K562 (cell line): Measurements from ENCODE around the gene CD164L2. TPM values are rescaled to one million over a fixed set of nuclear protein-coding genes. Genes with fewer than 3 reads are reported as not detected.
A peak's percentile ranks its signal among the peaks of the same experiment; 100 is the strongest.

Experiments used
- ATAC-seq: fragments of 200-7000 bp; cut with Tn5 transposase; 3 replicates; pipeline ENCODE4 v1.9.1; 2020; ENCODE audit warnings: moderate library complexity
- BruUV-seq: library from RNA; stranded (reverse); fragments of 400-500 nt; replicated peaks from 2 replicates; lab custom pipeline; 2021; lab: Mats Ljungman, UMichigan
- CTCF ChIA-PET: fragments of 300-600 bp; formaldehyde crosslinking; extraction: SDS; loops from one replicate; lab custom pipeline; 2021; ENCODE audit warnings: low intra/inter-chr PET ratio; lab: Yijun Ruan, JAX
- POLR2A ChIA-PET: fragments of 300-600, 350-650 bp; sonication (Branson Sonifier 250); formaldehyde crosslinking; extraction: SDS; loops from one replicate; lab custom pipeline; 2021; ENCODE audit warnings: antibody characterized with exemption, inconsistent platforms; lab: Yijun Ruan, JAX
- DNase-seq, 4 experiments: peaks; one replicate each; pipeline versions ENCODE4 v3.0.0 to v3.0.0-alpha.2; 2011 to 2018; ENCODE audit warnings: low spot score in 3 of 4, mixed read lengths in 3 of 4; ENCODE audit errors: extremely low read depth in 1 of 4
- FAIRE-seq: peaks from 2 replicates; lab custom pipeline; 2011; peaks lifted over from hg19 to GRCh38; lab: Jason Lieb, UNC
- H2AFZ ChIP-seq: 2 replicates; pipeline ENCODE4 v1.6.0; 2011; ENCODE audit warnings: low read depth, low read length, control low read depth, inconsistent platforms
- H3K27ac ChIP-seq: fragments of 200-600 bp; 3 replicates; pipeline ENCODE4 v1.8.0; 2011; ENCODE audit warnings: low read depth, mild to moderate bottlenecking, control low read depth, inconsistent platforms, low read length, moderate library complexity, mixed read lengths; ENCODE audit errors: extremely low read depth
- H3K27me3 ChIP-seq, 2 experiments: fragments of 300-600 bp in 1 of 2; 2 replicates in 1 of 2; 3 replicates in 1 of 2; pipeline versions ENCODE4 v1.6.0 to v1.8.0; 2011; ENCODE audit warnings: inconsistent platforms in 2 of 2, low read length in 2 of 2, mild to moderate bottlenecking in 1 of 2, mixed read lengths in 1 of 2, moderate library complexity in 1 of 2; ENCODE audit not compliant: control insufficient read depth in 2 of 2, insufficient read depth in 2 of 2
- H3K36me3 ChIP-seq: fragments of 300-600 bp; 3 replicates; pipeline ENCODE4 v1.8.0; 2011; ENCODE audit warnings: mild to moderate bottlenecking, low read length, inconsistent platforms; ENCODE audit not compliant: control insufficient read depth, insufficient read depth
- H3K4me1 ChIP-seq, 2 experiments: fragments of 200-600 bp in 1 of 2; replicated peaks in 1 of 2; 2 replicates in 1 of 2; 3 replicates in 1 of 2; pipeline versions ENCODE4 v1.5.1 to v1.8.0; 2011; ENCODE audit warnings: inconsistent platforms in 2 of 2, low read length in 2 of 2, mild to moderate bottlenecking in 1 of 2, mixed read lengths in 1 of 2, moderate library complexity in 1 of 2; ENCODE audit not compliant: control insufficient read depth in 2 of 2, insufficient read depth in 2 of 2
- H3K4me2 ChIP-seq: 2 replicates; pipeline ENCODE4 v1.6.1; 2011; ENCODE audit warnings: low read length, control low read depth, inconsistent platforms, mixed read lengths; ENCODE audit not compliant: insufficient read depth
- H3K4me3 ChIP-seq: fragments of 200-600 bp; sonication (generic), shearing (Covaris generic); 2 replicates; pipeline ENCODE4 v1.5.1; 2016; ENCODE audit warnings: control low read depth, inconsistent platforms
- H3K79me2 ChIP-seq: fragments of 200-600 bp; 3 replicates; pipeline ENCODE4 v1.8.0; 2011; ENCODE audit warnings: low read length, inconsistent platforms; ENCODE audit not compliant: control insufficient read depth, insufficient read depth
- H3K9ac ChIP-seq, 2 experiments: 2 replicates each; pipeline versions ENCODE4 v1.6.0 to v1.6.1; 2011; ENCODE audit warnings: low read depth in 2 of 2, low read length in 2 of 2, control low read depth in 1 of 2, inconsistent platforms in 1 of 2, mild to moderate bottlenecking in 1 of 2, mixed read lengths in 1 of 2; ENCODE audit not compliant: insufficient read depth in 1 of 2
- H3K9me1 ChIP-seq: one replicate; pipeline ENCODE4 v1.6.0; 2011; ENCODE audit warnings: inconsistent platforms, mild to moderate bottlenecking, low read length, moderate library complexity; ENCODE audit not compliant: control insufficient read depth, insufficient read depth
- H3K9me3 ChIP-seq: replicated peaks from 2 replicates; pipeline ENCODE4 v1.5.1; 2011; ENCODE audit warnings: low read depth, low read length, inconsistent platforms; ENCODE audit not compliant: control insufficient read depth, insufficient read depth
- H4K20me1 ChIP-seq: replicated peaks from 2 replicates; pipeline ENCODE4 v1.6.1; 2011; ENCODE audit warnings: low read length, inconsistent platforms, mixed read lengths; ENCODE audit not compliant: control insufficient read depth, insufficient read depth
- BACH1 ChIP-seq: fragments of 200-800 bp; sonication (Bioruptor generic); IDR thresholded peaks from 2 replicates; pipeline ENCODE4 v1.6.1; 2016; ENCODE audit warnings: missing genetic modification characterization, missing compliant biosample characterization
- EGR1 ChIP-seq: fragments of 450-650 bp; conservative IDR thresholded peaks from 2 replicates; pipeline ENCODE4 v1.6.1; 2017; ENCODE audit warnings: mild to moderate bottlenecking
- HMGN3 ChIP-seq: IDR thresholded peaks from 2 replicates; pipeline ENCODE4 v1.6.1; 2011; ENCODE audit warnings: borderline replicate concordance, low read depth, mild to moderate bottlenecking, mixed read lengths, low read length; ENCODE audit not compliant: insufficient read length; ENCODE audit errors: extremely low read depth
- HNRNPL ChIP-seq: fragments of 200-400 bp; formaldehyde crosslinking; IDR thresholded peaks from 2 replicates; pipeline ENCODE4 v1.6.1; 2017; ENCODE audit warnings: low read depth, mild to moderate bottlenecking, low read length
- KAT2B ChIP-seq: IDR thresholded peaks from one replicate; pipeline ENCODE4 v1.6.1; 2012; ENCODE audit warnings: low read depth, mild to moderate bottlenecking, control low read depth, inconsistent platforms, low read length, moderate library complexity
- NFE2L1 ChIP-seq: fragments of 450-650 bp; IDR thresholded peaks from 2 replicates; pipeline ENCODE4 v1.6.1; 2016; ENCODE audit warnings: missing genetic modification characterization, low read depth, mild to moderate bottlenecking, missing compliant biosample characterization, moderate library complexity, borderline replicate concordance
- PCBP2 ChIP-seq: fragments of 200-400 bp; formaldehyde crosslinking; IDR thresholded peaks from 2 replicates; pipeline ENCODE4 v1.6.1; 2018; ENCODE audit warnings: low read length, low read depth, mild to moderate bottlenecking, moderate library complexity; ENCODE audit not compliant: poor library complexity, severe bottlenecking
- PHTF2 ChIP-seq: fragments of 250-450 bp; sonication (Bioruptor Pico); IDR thresholded peaks from 2 replicates; pipeline ENCODE4 v1.5.0; 2021; ENCODE audit warnings: mild to moderate bottlenecking
- POLR2G ChIP-seq: fragments of 200-400 bp; formaldehyde crosslinking; IDR thresholded peaks from 2 replicates; pipeline ENCODE4 v1.6.1; 2017; ENCODE audit warnings: low read depth, mild to moderate bottlenecking, antibody characterized with exemption, low read length, moderate library complexity
- RAD21 ChIP-seq, 2 experiments: fragments of 250-450 bp in 1 of 2; fragments of 450-650 bp in 1 of 2; sonication (Bioruptor Pico) in 1 of 2; formaldehyde crosslinking in 1 of 2; IDR thresholded peaks in 1 of 2; conservative IDR thresholded peaks in 1 of 2; 2 replicates each; pipeline versions ENCODE4 v1.4.0 to v1.8.0; 2020 to 2022; ENCODE audit warnings: mild to moderate bottlenecking in 2 of 2, moderate library complexity in 1 of 2
- SREBF2 ChIP-seq: sonication (generic); formaldehyde crosslinking; IDR thresholded peaks from 2 replicates; pipeline ENCODE4 v1.4.0; 2020; ENCODE audit warnings: mild to moderate bottlenecking, missing genetic modification reagents
- TCF7 ChIP-seq: sonication (generic); IDR thresholded peaks from 2 replicates; pipeline ENCODE4 v1.6.1; 2016; ENCODE audit warnings: antibody characterized with exemption, borderline replicate concordance
- ZBTB7A ChIP-seq: IDR thresholded peaks from 2 replicates; pipeline ENCODE4 v1.6.1; 2011; ENCODE audit warnings: low read depth, mild to moderate bottlenecking, low read length, moderate library complexity, borderline replicate concordance; ENCODE audit not compliant: control insufficient read depth
- ZKSCAN3 ChIP-seq: fragments of 250-450 bp; sonication (Bioruptor Pico); IDR thresholded peaks from 2 replicates; pipeline ENCODE4 v1.4.0; 2020
- ZNF431 ChIP-seq: sonication (generic); formaldehyde crosslinking; IDR thresholded peaks from 2 replicates; pipeline ENCODE4 v1.8.0; 2022; ENCODE audit warnings: mild to moderate bottlenecking, missing genetic modification reagents
- WGBS: fragments of 100-300 bp; shearing (Covaris generic); methylation state at CpG from one replicate; pipeline ENCODE4 v1.1.6; 2016; ENCODE audit warnings: low coverage, mixed read lengths; ENCODE audit not compliant: insufficient coverage; ENCODE audit errors: missing lambda C conversion rate; 5-methylcytosine and 5-hydroxymethylcytosine counted together
- in situ Hi-C: fragments of 300-500 bp; cut with MboI; formaldehyde crosslinking; loops from 4 replicates; pipeline ENCODE4 v1.15.0; 2018; ENCODE audit warnings: inconsistent platforms, mixed read lengths
- intact Hi-C: fragments of 100-400 bp; cut with micrococcal nuclease; formaldehyde crosslinking; loops from 2 replicates; pipeline ENCODE4 v1.14.2; 2022
- polyA plus RNA-seq, 8 experiments: library from polyadenylated mRNA; depleted of rRNA in 4 of 8; stranded (reverse) in 5 of 8; unstranded in 3 of 8; fragments of >200 nt; fragmentation: Nextera tagmentation in 2 of 8; fragmentation: Illumina TruSeq in 1 of 8; extraction: Ambion mirVana in 2 of 8; extraction: Trizol in 1 of 8; gene quantifications; 2 replicates each; pipeline versions ENCODE4 v1.2.1 to v1.2.3, GENCODE V29; 2011 to 2014; ENCODE audit warnings: inconsistent platforms in 1 of 8, missing spikeins in 1 of 8
- total RNA-seq, 7 experiments: library from RNA; depleted of rRNA in 6 of 7; stranded (reverse); fragments of >200 nt in 6 of 7; fragmentation: Illumina TruSeq in 2 of 7; extraction: Trizol in 2 of 7; gene quantifications; 2 replicates each; pipeline versions ENCODE4 v1.2.1 to v1.2.3, GENCODE V29; 2011 to 2021; ENCODE audit warnings: low replicate concordance in 1 of 7
- TF ChIP-seq, protein P1 (sequence below): fragments of 450-650 bp; IDR thresholded peaks from 2 replicates; pipeline ENCODE4 v1.6.1; 2016; ENCODE audit warnings: antibody characterized with exemption
- TF ChIP-seq, protein P2 (sequence below): sonication (generic); formaldehyde crosslinking; IDR thresholded peaks from 2 replicates; pipeline ENCODE4 v1.9.0; 2022; ENCODE audit warnings: mild to moderate bottlenecking, missing genetic modification reagents
- TF ChIP-seq, protein P3 (sequence below): sonication (generic); formaldehyde crosslinking; IDR thresholded peaks from 2 replicates; pipeline ENCODE4 v1.8.0; 2022; ENCODE audit warnings: mild to moderate bottlenecking, low read depth, missing genetic modification reagents

The CD164L2 gene
- total and polyA plus RNA-seq, 9 of the 15 experiments (the other 6 are each of a cell fraction or from before 2014, with no cell fraction given), result 0.08 to 0.92 (median 0.38) TPM; not detected in 1

DNA sequence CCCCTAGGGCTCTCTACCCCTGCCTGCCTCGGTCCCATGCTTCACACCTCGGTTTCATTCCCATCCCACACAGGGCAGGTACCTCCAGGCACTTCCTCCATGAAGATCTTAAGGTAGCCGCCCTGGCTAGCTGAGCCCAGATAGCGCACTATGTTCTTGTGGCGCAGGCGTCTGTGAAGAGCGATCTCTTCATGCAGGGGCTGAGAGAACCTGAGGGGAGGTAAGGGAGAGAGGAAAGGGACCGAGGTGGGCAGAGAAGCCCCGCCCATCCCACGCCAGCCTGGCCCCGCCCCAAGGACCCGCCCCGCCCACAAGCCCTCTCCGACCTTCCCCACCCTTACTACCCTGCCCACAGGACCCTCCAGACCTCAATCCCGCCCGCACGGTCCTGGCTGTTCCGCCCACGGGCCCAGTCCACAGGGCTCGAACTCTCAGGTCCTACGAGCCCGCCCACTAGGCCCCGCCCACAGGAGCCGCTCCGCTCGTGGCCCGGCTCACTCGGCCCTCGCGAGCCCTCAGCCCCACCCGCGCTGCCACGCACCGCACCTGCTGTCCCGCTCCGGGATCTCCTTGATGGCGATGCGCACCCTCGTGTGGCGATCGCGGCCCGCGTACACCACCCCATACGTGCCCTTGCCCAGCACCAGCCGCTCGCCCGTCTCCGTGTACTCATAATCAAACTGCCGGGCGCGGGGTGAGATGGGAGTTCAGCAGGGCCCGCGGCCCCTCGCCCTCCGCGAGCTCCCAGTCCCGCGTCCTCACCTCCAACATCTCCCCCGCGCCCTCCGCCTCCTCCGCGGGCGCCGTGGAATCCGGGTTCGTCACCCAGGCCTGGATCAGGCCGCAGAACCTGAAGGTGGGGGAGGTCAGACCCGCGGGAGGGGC, 22.7 kb downstream of the CD164L2 start:
- POLR2A ChIA-PET, result interaction anchor here (0.6 to 0.9 kb wide), 3 partner anchors 10 to 75 kb away, joined by 3 to 5 read pairs (median 3); no protein-coding TSS in a partner anchor
- H3K27me3 ChIP-seq, result no peaks in the 10 kb centered on the region
- intact Hi-C loops (loop anchor here (10.0 kb wide), 1 partner anchor 166 kb away; no protein-coding TSS in a partner anchor), in situ Hi-C loops (no loop called here)
- peak overlapping the region in 1 of 2 experiments; percentile 87; a peak in 2 of 4 replicates for H3K9ac ChIP-seq
- ATAC-seq, result peak; percentile 40
- H4K20me1 ChIP-seq, result peaks cover 10% of the 10 kb centered on the region; the same call in 1 of the 2 replicates
- FAIRE-seq, result peak; percentile 23
- H3K36me3 ChIP-seq, result peaks cover 12% of the 10 kb centered on the region; the same call in 2 of the 3 replicates
- H3K4me1 ChIP-seq, result peaks cover 18 to 64% of the 10 kb centered on the region in 2 experiments
- no peaks in the 10 kb centered on the region for H3K79me2 ChIP-seq
- CTCF ChIA-PET, result no interaction called here
- WGBS, result 40% methylated on average over 53 of the region's 71 CpGs
- peak overlapping the region; percentile 30 for H3K4me3 ChIP-seq
- peak overlapping the region; percentile 86 for H2AFZ ChIP-seq
- DNase-seq, result peak; percentile 50 to 87 (median 74)
- peak overlapping the region; percentile 68 for H3K4me2 ChIP-seq
- H3K9me1 ChIP-seq, result no peaks in the 10 kb centered on the region
- no peak overlapping the region for H3K27ac ChIP-seq
- H3K9me3 ChIP-seq, result no peaks in the 10 kb centered on the region
- BruUV-seq, result no TSS peak
- TF ChIP-seq TCF7, result no peak
- TF ChIP-seq HMGN3, result peak; percentile 53
- peak; percentile 53 for TF ChIP-seq POLR2G
- TF ChIP-seq ZNF431 (CRISPR knock-in tag), result no peak
- TF ChIP-seq, protein P1, sequence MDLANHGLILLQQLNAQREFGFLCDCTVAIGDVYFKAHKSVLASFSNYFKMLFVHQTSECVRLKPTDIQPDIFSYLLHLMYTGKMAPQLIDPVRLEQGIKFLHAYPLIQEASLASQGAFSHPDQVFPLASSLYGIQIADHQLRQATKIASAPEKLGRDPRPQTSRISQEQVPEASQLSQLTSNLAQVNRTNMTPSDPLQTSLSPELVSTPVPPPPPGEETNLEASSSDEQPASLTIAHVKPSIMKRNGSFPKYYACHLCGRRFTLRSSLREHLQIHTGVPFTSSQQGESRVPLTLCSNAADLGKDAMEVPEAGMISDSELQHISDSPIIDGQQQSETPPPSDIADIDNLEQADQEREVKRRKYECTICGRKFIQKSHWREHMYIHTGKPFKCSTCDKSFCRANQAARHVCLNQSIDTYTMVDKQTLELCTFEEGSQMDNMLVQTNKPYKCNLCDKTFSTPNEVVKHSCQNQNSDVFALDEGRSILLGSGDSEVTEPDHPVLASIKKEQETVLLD, result peak; percentile 28; the same call in 1 of the 2 replicates
- TF ChIP-seq PHTF2 (CRISPR knock-in tag), result no peak
- peak; percentile 38; the same call in 1 of the 2 replicates for TF ChIP-seq EGR1
- peak; percentile 25; the same call in 1 of the 2 replicates for TF ChIP-seq ZBTB7A
- peak; percentile 80 for TF ChIP-seq HNRNPL
- no peak for TF ChIP-seq KAT2B
- TF ChIP-seq NFE2L1 (tag), result no peak
- TF ChIP-seq BACH1 (tag), result no peak
- no peak for TF ChIP-seq PCBP2
- TF ChIP-seq RAD21 (CRISPR knock-in tag; conservative IDR thresholded peaks at IDR 0.05 in 1 of 2, IDR thresholded peaks at IDR 0.05 in 1 of 2), result no peak
- TF ChIP-seq, protein P2, sequence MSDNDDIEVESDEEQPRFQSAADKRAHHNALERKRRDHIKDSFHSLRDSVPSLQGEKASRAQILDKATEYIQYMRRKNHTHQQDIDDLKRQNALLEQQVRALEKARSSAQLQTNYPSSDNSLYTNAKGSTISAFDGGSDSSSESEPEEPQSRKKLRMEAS (CRISPR knock-in tag), result peak; percentile 56
- TF ChIP-seq SREBF2, result no peak
- TF ChIP-seq, protein P3, sequence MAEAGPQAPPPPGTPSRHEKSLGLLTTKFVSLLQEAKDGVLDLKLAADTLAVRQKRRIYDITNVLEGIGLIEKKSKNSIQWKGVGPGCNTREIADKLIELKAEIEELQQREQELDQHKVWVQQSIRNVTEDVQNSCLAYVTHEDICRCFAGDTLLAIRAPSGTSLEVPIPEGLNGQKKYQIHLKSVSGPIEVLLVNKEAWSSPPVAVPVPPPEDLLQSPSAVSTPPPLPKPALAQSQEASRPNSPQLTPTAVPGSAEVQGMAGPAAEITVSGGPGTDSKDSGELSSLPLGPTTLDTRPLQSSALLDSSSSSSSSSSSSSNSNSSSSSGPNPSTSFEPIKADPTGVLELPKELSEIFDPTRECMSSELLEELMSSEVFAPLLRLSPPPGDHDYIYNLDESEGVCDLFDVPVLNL, result no peak
- no peak for TF ChIP-seq ZKSCAN3
